Fibroblast of lung (primary cell): ENCODE results near the gene TMEM117.
"Not testable (repeated sequence)": the region's sequence is repeated elsewhere in the genome, so short reads cannot be mapped to it uniquely, and the experiment has no call there.

Source experiments
- EZH2 ChIP-seq: IDR thresholded peaks from 2 replicates; pipeline ENCODE4 v1.5.1; 2012; ENCODE audit warnings: low read length, control low read depth, mild to moderate bottlenecking; ENCODE audit errors: missing control alignments
- TF ChIP-seq, protein P1 (sequence below), 2 donors: IDR thresholded peaks in 1 of 2; conservative IDR thresholded peaks in 1 of 2; 1 replicate in 1 of 2; 2 replicates in 1 of 2; pipeline ENCODE4 v1.5.1; 2011 to 2012; ENCODE audit warnings: low read length in 2 of 2, control low read depth in 1 of 2, inconsistent platforms in 1 of 2, low read depth in 1 of 2, mild to moderate bottlenecking in 1 of 2

GRCh38 chr12:44044491-44044890 lies 208.6 kb downstream of the TMEM117 start:
- TF ChIP-seq, protein P1, sequence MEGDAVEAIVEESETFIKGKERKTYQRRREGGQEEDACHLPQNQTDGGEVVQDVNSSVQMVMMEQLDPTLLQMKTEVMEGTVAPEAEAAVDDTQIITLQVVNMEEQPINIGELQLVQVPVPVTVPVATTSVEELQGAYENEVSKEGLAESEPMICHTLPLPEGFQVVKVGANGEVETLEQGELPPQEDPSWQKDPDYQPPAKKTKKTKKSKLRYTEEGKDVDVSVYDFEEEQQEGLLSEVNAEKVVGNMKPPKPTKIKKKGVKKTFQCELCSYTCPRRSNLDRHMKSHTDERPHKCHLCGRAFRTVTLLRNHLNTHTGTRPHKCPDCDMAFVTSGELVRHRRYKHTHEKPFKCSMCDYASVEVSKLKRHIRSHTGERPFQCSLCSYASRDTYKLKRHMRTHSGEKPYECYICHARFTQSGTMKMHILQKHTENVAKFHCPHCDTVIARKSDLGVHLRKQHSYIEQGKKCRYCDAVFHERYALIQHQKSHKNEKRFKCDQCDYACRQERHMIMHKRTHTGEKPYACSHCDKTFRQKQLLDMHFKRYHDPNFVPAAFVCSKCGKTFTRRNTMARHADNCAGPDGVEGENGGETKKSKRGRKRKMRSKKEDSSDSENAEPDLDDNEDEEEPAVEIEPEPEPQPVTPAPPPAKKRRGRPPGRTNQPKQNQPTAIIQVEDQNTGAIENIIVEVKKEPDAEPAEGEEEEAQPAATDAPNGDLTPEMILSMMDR (conservative IDR thresholded peaks at IDR 0.05 in 1 of 2, IDR thresholded peaks at IDR 0.05 in 1 of 2; ENCODE audit: low read depth in 1 of 2, low read length in 2 of 2) = not testable (repeated sequence)
- TF ChIP-seq EZH2 = not testable (repeated sequence)
